Measurements from ENCODE around the gene GABRQ.

GABRQ gene

DNA sequence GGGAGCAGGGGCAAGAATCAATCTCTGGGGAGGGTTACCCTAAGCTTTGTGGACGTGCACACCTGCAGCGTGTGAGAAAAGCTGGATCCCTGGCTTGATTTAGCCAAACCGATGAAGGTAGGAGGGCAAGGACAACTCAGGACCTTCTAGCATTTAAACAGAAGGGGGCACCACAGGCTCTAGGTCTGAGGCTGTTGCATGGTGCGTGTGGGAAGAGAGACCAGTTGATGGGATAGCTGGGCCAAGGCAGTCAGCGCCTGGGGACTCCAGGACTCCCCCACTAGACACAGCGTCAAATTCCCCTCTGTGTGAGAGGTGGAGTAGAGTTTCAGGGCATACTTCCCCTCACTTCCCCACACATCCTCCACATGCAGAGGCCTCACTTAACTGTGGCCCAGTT is 4.3 kb downstream of the GABRQ start:
- in situ Hi-C loops (cut with HindIII; ENCODE audit: low sequenced_read_pairs) = no loop called here
- TF ChIP-seq, protein P1, sequence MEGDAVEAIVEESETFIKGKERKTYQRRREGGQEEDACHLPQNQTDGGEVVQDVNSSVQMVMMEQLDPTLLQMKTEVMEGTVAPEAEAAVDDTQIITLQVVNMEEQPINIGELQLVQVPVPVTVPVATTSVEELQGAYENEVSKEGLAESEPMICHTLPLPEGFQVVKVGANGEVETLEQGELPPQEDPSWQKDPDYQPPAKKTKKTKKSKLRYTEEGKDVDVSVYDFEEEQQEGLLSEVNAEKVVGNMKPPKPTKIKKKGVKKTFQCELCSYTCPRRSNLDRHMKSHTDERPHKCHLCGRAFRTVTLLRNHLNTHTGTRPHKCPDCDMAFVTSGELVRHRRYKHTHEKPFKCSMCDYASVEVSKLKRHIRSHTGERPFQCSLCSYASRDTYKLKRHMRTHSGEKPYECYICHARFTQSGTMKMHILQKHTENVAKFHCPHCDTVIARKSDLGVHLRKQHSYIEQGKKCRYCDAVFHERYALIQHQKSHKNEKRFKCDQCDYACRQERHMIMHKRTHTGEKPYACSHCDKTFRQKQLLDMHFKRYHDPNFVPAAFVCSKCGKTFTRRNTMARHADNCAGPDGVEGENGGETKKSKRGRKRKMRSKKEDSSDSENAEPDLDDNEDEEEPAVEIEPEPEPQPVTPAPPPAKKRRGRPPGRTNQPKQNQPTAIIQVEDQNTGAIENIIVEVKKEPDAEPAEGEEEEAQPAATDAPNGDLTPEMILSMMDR (IDR thresholded peaks at IDR 0.05; ENCODE audit: low read depth, low read length) = peak; percentile 14
- H3K4me3 ChIP-seq (ENCODE audit: low read depth, low read length) = no peak overlapping the region
- DNase-seq (ENCODE audit: low read depth, low spot score) = no peak

DNA sequence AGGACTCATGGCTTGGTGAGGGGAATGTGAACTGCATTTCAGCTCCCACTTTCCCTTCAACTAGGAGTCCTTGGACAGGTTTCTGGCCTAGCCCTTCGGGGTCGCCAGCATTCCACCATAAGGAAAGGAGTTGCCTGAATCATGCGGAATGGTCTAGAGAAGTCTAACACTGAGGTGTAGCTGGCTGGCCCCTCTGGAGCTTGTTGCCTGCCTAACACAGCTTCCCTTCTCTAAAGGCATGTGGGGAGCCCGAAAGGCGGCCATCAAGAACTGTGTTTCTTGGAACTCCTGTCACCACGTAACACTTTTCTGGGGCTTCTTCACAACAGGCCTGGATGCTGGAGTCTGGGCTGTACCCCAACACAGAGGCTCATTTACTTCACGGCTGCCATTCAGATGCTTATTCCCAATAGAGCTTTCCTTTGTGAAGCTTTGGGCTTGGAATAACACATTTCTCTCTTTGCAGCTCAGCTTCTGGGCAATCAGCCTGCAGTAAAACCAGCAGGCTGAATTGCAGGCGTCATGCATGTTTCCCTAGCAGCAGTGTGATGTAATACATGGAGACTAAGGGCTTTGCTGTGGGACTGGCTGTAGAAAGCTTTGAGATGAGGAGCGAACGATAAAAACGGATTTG is 5.4 kb downstream of the GABRQ start:
- TF ChIP-seq, protein P1 (IDR thresholded peaks at IDR 0.05; ENCODE audit: low read depth, low read length) = no peak
- in situ Hi-C loops (cut with HindIII; ENCODE audit: low sequenced_read_pairs) = no loop called here
- DNase-seq (ENCODE audit: low read depth, low spot score) = no peak
- H3K4me3 ChIP-seq (ENCODE audit: low read depth, low read length) = no peak overlapping the region

DNA sequence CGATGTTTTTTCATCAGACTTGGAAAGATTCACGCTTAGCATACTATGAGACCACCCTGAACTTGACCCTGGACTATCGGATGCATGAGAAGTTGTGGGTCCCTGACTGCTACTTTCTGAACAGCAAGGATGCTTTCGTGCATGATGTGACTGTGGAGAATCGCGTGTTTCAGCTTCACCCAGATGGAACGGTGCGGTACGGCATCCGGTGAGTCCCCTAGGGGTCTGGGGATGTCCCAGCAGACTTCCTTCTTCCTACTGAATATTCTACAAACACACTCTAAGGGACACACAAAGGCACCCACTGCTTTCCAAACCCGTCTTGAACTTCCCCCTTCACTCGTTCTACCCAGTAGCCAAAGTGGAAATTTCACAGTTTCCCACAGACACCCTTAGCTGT is 9.3 kb downstream of the GABRQ start:
- no peak for DNase-seq (ENCODE audit: low read depth, low spot score)
- in situ Hi-C loops (cut with HindIII; ENCODE audit: low sequenced_read_pairs) = no loop called here
- H3K4me3 ChIP-seq (ENCODE audit: low read depth, low read length) = no peak overlapping the region
- TF ChIP-seq, protein P1 (IDR thresholded peaks at IDR 0.05; ENCODE audit: low read depth, low read length) = no peak

DNA sequence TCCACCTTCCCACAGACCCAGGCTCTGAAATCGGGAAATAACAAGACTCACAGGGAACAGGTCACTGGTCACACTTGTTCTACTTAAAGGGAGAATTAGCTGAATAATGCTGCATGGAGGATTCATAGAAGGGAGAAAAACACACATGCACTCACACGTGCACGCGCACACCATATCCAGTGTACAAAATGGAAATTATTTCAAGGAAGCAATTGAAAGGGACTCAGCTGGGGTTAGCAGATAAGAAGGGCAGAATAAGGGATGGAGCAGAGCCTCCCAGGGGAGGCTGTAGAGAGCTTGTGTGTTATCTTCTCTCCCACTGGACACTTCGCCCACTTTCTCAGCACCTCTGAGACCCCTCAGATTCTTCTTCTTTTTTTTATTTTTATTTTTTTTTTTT is 10.3 kb downstream of the GABRQ start:
- no peak for DNase-seq (ENCODE audit: low read depth, low spot score)
- no peak overlapping the region for H3K4me3 ChIP-seq (ENCODE audit: low read depth, low read length)
- TF ChIP-seq, protein P1 (IDR thresholded peaks at IDR 0.05; ENCODE audit: low read depth, low read length) = no peak
- in situ Hi-C loops (cut with HindIII; ENCODE audit: low sequenced_read_pairs) = no loop called here

DNA sequence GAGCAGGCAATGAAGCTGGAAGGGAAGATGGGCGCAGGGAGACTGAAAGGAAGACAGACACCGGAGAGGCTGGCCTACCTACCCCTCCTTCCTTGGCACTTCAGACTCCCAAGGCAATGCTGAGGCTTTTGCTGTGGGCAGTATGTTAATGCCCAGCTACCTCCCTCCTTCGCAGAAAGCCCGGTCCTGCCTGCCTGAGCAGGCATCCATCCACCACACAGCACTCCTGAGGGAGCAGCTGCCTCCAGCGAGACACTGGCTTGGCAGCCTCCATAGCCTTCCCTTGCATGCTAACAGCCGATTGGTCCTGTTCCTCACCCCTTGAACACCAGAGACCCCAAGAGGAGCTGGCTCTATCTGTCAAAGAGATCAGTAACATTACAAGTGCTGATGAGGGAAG is 14.4 kb downstream of the GABRQ start:
- in situ Hi-C loops (cut with HindIII; ENCODE audit: low sequenced_read_pairs) = no loop called here
- no peak overlapping the region for H3K4me3 ChIP-seq (ENCODE audit: low read depth, low read length)
- no peak for DNase-seq (ENCODE audit: low read depth, low spot score)
- TF ChIP-seq, protein P1 (IDR thresholded peaks at IDR 0.05; ENCODE audit: low read depth, low read length) = no peak

DNA sequence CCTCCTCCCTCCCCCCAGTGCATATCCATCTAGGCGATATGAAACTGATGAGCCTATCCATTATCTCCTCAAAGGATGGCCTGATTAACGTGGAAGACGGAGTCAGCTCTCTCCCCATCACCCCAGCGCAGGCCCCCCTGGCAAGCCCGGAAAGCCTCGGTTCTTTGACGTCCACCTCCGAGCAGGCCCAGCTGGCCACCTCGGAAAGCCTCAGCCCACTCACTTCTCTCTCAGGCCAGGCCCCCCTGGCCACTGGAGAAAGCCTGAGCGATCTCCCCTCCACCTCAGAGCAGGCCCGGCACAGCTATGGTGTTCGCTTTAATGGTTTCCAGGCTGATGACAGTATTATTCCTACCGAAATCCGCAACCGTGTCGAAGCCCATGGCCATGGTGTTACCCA is 14.8 kb downstream of the GABRQ start:
- TF ChIP-seq, protein P1 (IDR thresholded peaks at IDR 0.05; ENCODE audit: low read depth, low read length) = no peak
- no peak overlapping the region for H3K4me3 ChIP-seq (ENCODE audit: low read depth, low read length)
- DNase-seq (ENCODE audit: low read depth, low spot score) = no peak
- in situ Hi-C loops (cut with HindIII; ENCODE audit: low sequenced_read_pairs) = no loop called here

Measured in astrocyte of the spinal cord (primary cell).